ENCODE measurements around the gene WDR4.

WDR4 gene

DNA sequence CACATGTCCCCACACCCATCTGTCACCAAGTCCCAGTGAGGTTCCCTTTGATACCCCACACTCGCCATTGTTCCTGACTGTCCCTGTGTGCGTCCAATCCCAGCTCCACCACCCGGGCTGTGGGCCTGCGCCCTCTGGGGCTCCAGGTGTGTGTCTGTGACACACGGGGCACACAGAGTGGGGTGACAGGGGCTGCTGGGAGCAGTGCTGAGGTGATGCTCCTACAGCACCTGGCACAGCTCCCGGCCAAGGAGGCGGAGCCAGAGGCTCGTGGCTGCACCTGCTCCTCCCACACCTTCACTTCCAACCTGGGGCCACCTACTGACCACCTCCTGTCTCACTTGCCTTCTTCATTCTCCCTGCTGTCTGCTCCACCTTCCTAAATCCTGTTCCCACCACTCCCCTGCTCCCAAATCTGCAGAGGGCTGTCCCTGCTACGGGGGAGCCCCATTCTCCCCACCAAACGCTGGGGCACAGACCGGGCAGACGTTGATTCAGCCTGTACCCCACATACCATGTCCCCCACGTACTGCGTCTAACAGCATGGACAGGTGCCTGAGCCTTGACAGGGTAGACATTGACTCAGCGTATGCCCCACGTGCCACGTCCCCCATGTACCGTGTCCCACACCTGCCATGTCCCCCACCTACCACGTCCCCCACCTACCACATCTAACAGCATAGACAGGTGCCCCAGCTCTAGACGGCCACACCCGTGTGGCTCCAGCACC is 16.4 kb downstream of the WDR4 start:
- no peak overlapping the region for H3K4me3 ChIP-seq (ENCODE audit: low read depth, low read length)
- TF ChIP-seq, protein P1, sequence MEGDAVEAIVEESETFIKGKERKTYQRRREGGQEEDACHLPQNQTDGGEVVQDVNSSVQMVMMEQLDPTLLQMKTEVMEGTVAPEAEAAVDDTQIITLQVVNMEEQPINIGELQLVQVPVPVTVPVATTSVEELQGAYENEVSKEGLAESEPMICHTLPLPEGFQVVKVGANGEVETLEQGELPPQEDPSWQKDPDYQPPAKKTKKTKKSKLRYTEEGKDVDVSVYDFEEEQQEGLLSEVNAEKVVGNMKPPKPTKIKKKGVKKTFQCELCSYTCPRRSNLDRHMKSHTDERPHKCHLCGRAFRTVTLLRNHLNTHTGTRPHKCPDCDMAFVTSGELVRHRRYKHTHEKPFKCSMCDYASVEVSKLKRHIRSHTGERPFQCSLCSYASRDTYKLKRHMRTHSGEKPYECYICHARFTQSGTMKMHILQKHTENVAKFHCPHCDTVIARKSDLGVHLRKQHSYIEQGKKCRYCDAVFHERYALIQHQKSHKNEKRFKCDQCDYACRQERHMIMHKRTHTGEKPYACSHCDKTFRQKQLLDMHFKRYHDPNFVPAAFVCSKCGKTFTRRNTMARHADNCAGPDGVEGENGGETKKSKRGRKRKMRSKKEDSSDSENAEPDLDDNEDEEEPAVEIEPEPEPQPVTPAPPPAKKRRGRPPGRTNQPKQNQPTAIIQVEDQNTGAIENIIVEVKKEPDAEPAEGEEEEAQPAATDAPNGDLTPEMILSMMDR (IDR thresholded peaks at IDR 0.05; ENCODE audit: low read depth, low read length, missing control alignments), result no peak
- DNase-seq (ENCODE audit: low read depth), result no peak

DNA sequence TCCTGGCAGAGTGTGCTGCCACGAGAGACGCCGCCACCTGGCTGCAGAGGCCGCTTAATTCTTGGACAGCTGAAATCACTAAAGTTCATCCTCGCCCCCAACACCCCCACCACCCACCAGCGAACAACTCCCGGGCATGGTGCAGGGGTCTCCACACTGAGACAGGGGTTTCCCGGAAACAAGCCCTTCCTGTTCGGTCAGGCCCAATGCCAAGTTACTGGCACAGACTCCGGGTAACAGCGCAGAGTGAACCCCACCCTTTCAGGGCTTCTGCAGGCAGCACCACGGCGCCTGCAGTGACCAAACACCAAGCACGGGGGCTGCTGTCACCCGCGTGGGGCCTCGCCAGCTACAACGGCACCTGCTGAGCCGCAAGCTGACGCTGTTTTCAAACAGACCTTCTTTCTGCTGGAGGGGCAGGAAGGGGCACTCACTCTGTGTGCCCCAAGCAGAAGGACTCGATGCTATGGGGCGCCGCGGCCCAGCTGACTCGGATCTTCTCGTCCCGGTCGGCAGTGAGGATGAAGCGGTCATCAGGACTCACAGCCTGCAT is 17.4 kb downstream of the WDR4 start:
- TF ChIP-seq, protein P1 (IDR thresholded peaks at IDR 0.05; ENCODE audit: low read depth, low read length, missing control alignments), result no peak
- DNase-seq (ENCODE audit: low read depth), result no peak
- no peak overlapping the region for H3K4me3 ChIP-seq (ENCODE audit: low read depth, low read length)

- no peak overlapping the region for H3K4me3 ChIP-seq (ENCODE audit: low read depth, low read length)
- no peak for DNase-seq (ENCODE audit: low read depth)
- TF ChIP-seq, protein P1 (IDR thresholded peaks at IDR 0.05; ENCODE audit: low read depth, low read length, missing control alignments), result no peak
These were observed 18.0 kb downstream of the WDR4 start for GRCh38 chr21:42861311-42861847.

GRCh38 chr21:42860345-42860744 is 19.0 kb downstream of the WDR4 start:
- DNase-seq (ENCODE audit: low read depth), result no peak
- H3K4me3 ChIP-seq (ENCODE audit: low read depth, low read length), result no peak overlapping the region
- TF ChIP-seq, protein P1 (IDR thresholded peaks at IDR 0.05; ENCODE audit: low read depth, low read length, missing control alignments), result no peak

- DNase-seq (ENCODE audit: low read depth), result no peak
- H3K4me3 ChIP-seq (ENCODE audit: low read depth, low read length), result no peak overlapping the region
- TF ChIP-seq, protein P1 (IDR thresholded peaks at IDR 0.05; ENCODE audit: low read depth, low read length, missing control alignments), result no peak
These were observed 19.5 kb downstream of the WDR4 start for GRCh38 chr21:42859891-42860230.

DNA sequence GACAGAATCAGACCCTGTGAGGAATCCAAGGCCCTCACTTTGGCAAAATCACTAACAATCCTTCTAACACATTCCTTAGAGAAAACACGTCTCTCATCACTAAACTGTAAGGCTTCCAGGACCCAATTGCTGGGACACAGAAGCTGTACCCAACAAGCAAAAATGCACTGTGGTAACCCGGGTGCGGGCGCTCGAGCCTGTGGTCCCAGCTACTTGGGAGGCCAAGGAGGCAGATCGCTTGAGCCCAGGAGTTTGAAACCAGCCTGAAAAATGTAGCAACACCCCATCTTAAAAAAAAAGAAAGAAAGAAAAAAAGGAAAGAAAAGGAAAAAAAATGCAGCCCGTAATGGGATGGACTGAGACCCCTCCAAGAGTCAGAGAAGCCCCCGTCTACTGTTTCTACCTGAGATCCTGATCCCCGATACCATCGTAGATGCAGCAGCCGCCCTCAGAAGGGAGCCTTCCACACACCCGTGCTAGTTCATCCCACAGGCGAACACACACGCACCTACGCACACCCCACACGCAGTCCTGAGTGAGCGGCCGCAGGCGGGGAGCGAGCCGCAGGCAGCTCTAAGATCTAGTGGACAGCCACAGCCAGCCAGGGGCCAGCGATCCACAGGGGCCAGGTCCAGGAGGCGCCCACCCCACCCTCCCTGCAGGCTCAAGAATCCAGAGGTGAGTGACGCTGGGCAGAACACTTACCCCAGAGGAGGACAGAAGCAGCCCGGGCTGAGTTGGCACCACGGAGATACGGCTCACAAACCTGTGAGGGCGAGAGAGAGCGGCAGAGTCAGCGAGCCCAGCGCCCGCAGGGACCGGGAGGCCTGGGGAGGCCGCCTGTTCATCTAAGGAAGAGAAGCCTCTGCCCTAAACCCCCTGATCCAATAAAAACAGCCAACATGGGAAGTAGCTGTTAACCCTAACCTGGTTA is 20.1 kb downstream of the WDR4 start:
- DNase-seq (ENCODE audit: low read depth), result no peak
- H3K4me3 ChIP-seq (ENCODE audit: low read depth, low read length), result no peak overlapping the region
- TF ChIP-seq, protein P1 (IDR thresholded peaks at IDR 0.05; ENCODE audit: low read depth, low read length, missing control alignments), result no peak

All from GM12864 (cell line).